Cardiac muscle cell (in vitro differentiated cells and primary cell): ENCODE measurements around the gene NECAB3. TPM values are rescaled to one million over a fixed set of nuclear protein-coding genes. Genes with fewer than 3 reads are reported as not detected.

ENCODE experiments used
- DNase-seq, 2 donors: peaks; one replicate each; pipeline versions ENCODE4 v3.0.0 to v3.0.0-alpha.2; 2010 to 2017; ENCODE audit warnings: low read depth in 1 of 2, low spot score in 1 of 2
- H3K27ac ChIP-seq: fragments of 200-600 bp; sonication (generic); 2 replicates; pipeline ENCODE4 v1.5.1; 2016
- H3K27me3 ChIP-seq: fragments of 200-600 bp; sonication (generic); 2 replicates; pipeline ENCODE4 v1.6.0; 2016; ENCODE audit warnings: control low read depth
- H3K36me3 ChIP-seq: fragments of 200-600 bp; sonication (generic); 2 replicates; pipeline ENCODE4 v1.5.1; 2016; ENCODE audit warnings: control low read depth
- H3K4me1 ChIP-seq: fragments of 200-600 bp; sonication (generic); 2 replicates; pipeline ENCODE4 v1.8.1; 2017; ENCODE audit warnings: low read depth, mild to moderate bottlenecking, mixed run types
- H3K4me3 ChIP-seq: fragments of 200-600 bp; sonication (generic); 2 replicates; pipeline ENCODE4 v1.5.1; 2016; ENCODE audit warnings: mild to moderate bottlenecking
- H3K9me3 ChIP-seq: fragments of 200-600 bp; sonication (generic); 2 replicates; pipeline ENCODE4 v1.5.1; 2017; ENCODE audit warnings: low read depth, mild to moderate bottlenecking, control low read depth
- CTCF ChIP-seq: IDR thresholded peaks from 2 replicates; pipeline ENCODE4 v1.5.1; 2012; ENCODE audit warnings: low read depth, mild to moderate bottlenecking, low read length
- polyA plus RNA-seq: library from polyadenylated mRNA; unstranded; fragments of >200 nt; fragmentation: Nextera tagmentation; extraction: Ambion mirVana; gene quantifications from 2 replicates; pipeline ENCODE4 v1.2.1, GENCODE V29; 2016
- total RNA-seq: library from RNA; depleted of rRNA; stranded (reverse); fragments of >200 nt; gene quantifications from 2 replicates; pipeline ENCODE4 v1.2.3, GENCODE V29; 2016

The NECAB3 gene
- total and polyA plus RNA-seq, 2 experiments from 2014 or later, result 93.1 to 187 TPM

- TF ChIP-seq CTCF, result no peak
- H3K9me3 ChIP-seq, result no peaks in the 10 kb centered on the region
- peak overlapping the region; percentile 57 for H3K27ac ChIP-seq
- DNase-seq, result no peak
- H3K27me3 ChIP-seq, result no peaks in the 10 kb centered on the region
- H3K4me1 ChIP-seq, result peaks cover 3% of the 10 kb centered on the region
- peaks cover 18% of the 10 kb centered on the region for H3K36me3 ChIP-seq
- no peak overlapping the region for H3K4me3 ChIP-seq
Observed at GRCh38 chr20:33654680-33655161, 19.5 kb downstream of the NECAB3 start.

DNA sequence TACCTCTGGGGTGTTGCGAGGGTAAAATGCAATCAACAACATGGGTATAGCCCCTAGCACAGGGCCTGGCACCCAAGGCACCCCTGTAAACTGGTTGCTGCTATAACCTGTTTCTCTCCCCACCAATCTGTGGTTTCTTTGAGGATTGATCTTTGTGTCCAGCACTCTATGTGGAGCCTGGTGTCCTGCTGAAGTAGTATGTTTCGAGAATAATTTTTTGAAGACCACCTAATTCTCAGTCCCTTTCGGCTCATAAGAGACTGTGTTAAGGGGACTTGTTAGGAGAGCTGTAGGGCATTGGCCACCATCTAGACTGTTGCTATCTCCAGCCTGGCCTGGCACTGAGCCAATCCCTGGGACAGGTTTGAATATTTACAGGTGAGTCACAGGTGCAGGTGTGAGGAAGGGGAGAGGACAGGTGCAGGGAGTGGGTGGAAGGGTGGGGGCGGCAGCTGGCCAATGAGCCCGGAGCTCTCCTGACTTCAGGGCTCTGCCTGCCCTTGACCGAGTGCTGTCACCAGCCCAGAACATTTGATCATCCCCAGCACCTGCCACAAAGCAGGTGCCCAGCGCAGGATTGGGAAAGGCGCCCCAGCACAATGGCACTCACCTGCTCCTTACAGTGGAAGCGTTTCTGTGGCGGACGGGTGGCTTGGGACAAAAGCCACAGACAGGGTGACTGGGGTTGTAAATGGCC, 20.2 kb downstream of the NECAB3 start:
- Histone ChIP-seq H3K27ac (peak overlapping the region; percentile 57), H3K27me3 (no peaks in the 10 kb centered on the region), H3K4me3 (no peak overlapping the region), H3K9me3 (no peaks in the 10 kb centered on the region), H3K36me3 (peaks cover 12% of the 10 kb centered on the region), H3K4me1 (peaks cover 10% of the 10 kb centered on the region)
- no peak for TF ChIP-seq CTCF
- DNase-seq, result no peak

- H3K36me3 ChIP-seq, result peaks cover 5% of the 10 kb centered on the region
- DNase-seq, result peak; percentile 78 to 79
- no peaks in the 10 kb centered on the region for H3K27me3 ChIP-seq
- H3K27ac ChIP-seq, result no peak overlapping the region
- peak; percentile 92 for TF ChIP-seq CTCF
- no peaks in the 10 kb centered on the region for H3K9me3 ChIP-seq
- H3K4me3 ChIP-seq, result no peak overlapping the region
- peaks cover 16% of the 10 kb centered on the region for H3K4me1 ChIP-seq
Observed at GRCh38 chr20:33653218-33653899, 20.9 kb downstream of the NECAB3 start.

DNA sequence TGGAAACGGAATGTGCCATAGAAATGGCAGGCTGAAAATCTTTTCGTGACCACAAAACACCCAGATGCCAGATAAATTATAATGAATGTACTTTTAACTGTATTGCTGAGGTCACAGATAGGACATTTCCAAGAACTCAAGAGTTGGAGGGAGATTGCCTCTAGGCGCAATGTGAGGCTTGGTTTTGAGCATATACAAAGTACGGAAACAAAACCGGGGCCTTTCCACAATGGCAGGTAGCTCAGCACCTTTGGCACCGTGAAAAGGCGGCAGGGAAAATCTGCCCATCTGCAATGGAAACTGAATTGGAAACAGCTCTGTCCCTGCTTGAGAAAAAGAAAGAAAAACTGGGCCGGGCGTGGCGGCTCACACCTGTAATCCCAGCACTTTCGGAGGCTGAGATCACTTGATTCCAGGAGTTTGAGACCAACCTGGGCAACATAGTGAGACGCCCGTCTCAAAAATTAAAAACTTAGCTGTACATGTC, 22.6 kb downstream of the NECAB3 start:
- H3K4me3 ChIP-seq, result no peak overlapping the region
- no peak overlapping the region for H3K27ac ChIP-seq
- TF ChIP-seq CTCF, result no peak
- H3K4me1 ChIP-seq, result peaks cover 18% of the 10 kb centered on the region
- H3K9me3 ChIP-seq, result no peaks in the 10 kb centered on the region
- DNase-seq, result peak in 1 of 2 donors; percentile 27
- H3K36me3 ChIP-seq, result no peaks in the 10 kb centered on the region
- H3K27me3 ChIP-seq, result no peaks in the 10 kb centered on the region

DNA sequence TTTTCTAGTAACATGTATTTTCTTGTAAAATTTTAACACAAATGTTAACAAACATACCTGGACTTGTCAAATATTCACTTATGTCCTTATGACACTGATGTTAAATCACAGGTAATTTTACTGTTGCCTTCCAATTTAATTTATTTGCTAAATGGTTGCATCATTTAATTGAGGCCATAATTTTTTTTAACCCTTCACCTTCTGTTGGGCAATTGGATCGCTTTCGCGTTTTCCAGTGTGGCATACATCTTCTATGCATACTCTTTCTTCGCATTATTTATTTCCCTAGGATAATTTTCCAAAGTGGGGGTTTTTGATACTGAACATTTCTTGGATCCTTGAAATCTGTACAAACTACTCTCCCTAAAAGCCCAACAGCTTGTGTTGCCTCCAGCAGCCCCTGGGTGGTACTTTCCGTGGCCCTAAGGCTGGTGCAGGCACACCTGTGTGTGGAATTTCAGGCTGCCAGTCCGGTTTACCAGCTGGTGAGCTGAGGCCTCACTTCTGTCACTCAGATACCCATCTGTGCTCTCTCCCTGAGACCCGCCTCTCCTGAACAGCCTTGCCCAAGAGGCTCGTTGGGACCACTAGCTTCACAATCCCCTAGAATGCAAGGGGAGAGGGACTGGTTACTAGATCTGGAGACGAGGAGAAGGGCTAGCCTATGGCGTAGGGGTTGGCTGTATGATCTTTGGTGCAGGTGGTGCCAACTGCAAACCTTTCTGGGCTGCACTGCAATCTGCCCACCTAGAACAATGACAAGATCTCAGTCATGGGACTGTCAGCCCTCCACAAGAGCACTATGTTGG, 23.3 kb downstream of the NECAB3 start:
- Histone ChIP-seq H3K9me3 (no peaks in the 10 kb centered on the region), H3K36me3 (no peaks in the 10 kb centered on the region), H3K27me3 (no peaks in the 10 kb centered on the region), H3K27ac (no peak overlapping the region), H3K4me3 (no peak overlapping the region), H3K4me1 (peaks cover 18% of the 10 kb centered on the region)
- no peak for DNase-seq
- TF ChIP-seq CTCF, result no peak
